Measurements from ENCODE around the gene CLCN7. TPM values are rescaled to one million over a fixed set of nuclear protein-coding genes. Genes with fewer than 3 reads are reported as not detected.

The CLCN7 gene
- total and polyA plus RNA-seq, 8 donors = 31.0 to 91.2 (median 36.2) TPM

- ATAC-seq (no peak), FAIRE-seq (no peak), DNase-seq (peak in 1 of 6 donors; percentile 60)
- Histone ChIP-seq H3K27ac (no peak overlapping the region), H3K27me3 (no peaks in the 10 kb centered on the region), H3K9me3 (no peaks in the 10 kb centered on the region), H3K4me3 (no peak overlapping the region), H3K36me3 (peaks cover 0 to 6% (median 0%) of the 10 kb centered on the region in 3 donors), H3K4me1 (no peaks in the 10 kb centered on the region)
- TF ChIP-seq, protein P1, sequence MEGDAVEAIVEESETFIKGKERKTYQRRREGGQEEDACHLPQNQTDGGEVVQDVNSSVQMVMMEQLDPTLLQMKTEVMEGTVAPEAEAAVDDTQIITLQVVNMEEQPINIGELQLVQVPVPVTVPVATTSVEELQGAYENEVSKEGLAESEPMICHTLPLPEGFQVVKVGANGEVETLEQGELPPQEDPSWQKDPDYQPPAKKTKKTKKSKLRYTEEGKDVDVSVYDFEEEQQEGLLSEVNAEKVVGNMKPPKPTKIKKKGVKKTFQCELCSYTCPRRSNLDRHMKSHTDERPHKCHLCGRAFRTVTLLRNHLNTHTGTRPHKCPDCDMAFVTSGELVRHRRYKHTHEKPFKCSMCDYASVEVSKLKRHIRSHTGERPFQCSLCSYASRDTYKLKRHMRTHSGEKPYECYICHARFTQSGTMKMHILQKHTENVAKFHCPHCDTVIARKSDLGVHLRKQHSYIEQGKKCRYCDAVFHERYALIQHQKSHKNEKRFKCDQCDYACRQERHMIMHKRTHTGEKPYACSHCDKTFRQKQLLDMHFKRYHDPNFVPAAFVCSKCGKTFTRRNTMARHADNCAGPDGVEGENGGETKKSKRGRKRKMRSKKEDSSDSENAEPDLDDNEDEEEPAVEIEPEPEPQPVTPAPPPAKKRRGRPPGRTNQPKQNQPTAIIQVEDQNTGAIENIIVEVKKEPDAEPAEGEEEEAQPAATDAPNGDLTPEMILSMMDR (IDR thresholded peaks at IDR 0.05) = no peak
- intact Hi-C loops (cut with DNase I) = no loop called here
- WGBS, 2 donors = 94 to 95% methylated on average over 26 of the region's 26 CpGs
These were observed 36.1 kb upstream of the CLCN7 start for GRCh38 chr16:1510941-1511351.

DNA sequence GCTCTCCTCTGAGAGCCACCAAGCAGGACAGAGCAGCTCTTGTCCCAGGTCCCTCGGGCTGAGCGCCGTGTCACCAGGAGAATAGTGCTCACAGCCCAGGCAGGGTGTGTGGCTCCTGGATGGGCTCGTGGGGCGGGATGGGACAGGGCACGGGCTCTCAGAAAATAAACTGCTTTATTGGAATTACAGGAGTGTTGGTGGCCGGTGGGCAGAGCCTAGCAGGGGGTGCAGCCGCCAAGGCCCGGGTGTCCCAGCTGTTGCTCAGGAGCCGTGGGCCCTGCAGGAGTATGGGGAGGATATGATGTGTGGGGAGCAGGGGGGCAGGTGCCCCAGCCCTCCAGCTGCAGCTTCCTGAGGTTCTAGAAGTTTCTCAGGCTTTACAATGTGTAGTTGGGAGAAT, 35.4 kb upstream of the CLCN7 start:
- WGBS, 2 donors = 88 to 92% methylated on average over 7 to 10 of the region's 10 CpGs
- Histone ChIP-seq H3K36me3 (peaks cover 0 to 6% (median 0%) of the 10 kb centered on the region in 3 donors), H3K4me1 (no peaks in the 10 kb centered on the region), H3K27me3 (no peaks in the 10 kb centered on the region), H3K4me3 (no peak overlapping the region), H3K27ac (no peak overlapping the region), H3K9me3 (no peaks in the 10 kb centered on the region)
- TF ChIP-seq, protein P1 (IDR thresholded peaks at IDR 0.05) = no peak
- DNase-seq (peak in 1 of 6 donors; percentile 46), ATAC-seq (no peak), FAIRE-seq (no peak)
- intact Hi-C loops (cut with DNase I) = no loop called here

DNA sequence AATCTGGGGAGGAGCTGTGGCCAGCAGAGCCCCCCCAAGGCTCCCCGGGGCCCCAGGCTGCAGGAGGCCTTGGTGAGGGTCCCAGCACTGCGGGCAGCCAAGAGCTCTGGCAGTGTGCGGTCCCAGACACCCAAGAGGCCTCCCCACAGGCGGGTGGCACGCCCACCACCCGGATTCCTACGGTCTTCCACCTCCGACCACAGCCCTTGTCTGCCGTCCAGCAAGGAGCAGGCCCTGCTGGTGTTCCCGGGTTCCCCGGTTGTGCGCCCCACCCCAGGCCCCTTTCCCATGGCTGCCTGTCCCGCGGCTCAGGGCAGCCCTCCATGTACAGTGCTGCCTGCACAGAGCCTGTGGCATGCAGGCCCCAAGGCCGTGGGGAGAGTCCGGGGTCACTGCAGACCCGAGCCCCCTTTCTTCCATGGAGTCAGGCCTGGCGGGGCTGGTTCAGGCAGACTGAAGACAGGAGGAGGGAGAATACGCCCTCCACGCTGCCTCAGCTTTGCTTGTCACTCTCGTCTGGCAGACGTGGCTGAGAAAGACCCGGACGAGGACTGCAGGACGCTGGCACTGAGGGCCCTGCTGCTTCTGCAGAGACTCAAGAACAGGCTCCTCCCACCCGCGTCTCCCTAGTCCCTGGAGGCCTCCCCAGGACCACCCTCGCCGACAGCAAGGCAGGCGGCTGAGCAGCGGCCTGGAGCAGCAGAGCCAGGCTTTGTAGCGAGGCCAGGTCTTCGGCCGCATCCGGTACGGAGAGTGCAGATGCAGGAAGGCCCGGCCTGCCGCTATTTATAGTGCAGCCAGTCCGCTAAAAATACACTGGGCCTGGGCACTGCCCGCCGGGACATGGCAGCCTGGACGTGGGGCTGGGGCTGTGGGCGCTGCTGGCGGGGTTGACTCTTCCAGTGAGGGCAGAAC, 34.7 kb upstream of the CLCN7 start:
- TF ChIP-seq, protein P1 (IDR thresholded peaks at IDR 0.05) = no peak

GRCh38 chr16:1508494-1509187, 33.8 kb upstream of the CLCN7 start:
- 83 to 87% methylated on average over 24 of the region's 24 CpGs for WGBS, 2 donors
- ATAC-seq = no peak
- peak in 2 of 6 donors; percentile 55 to 77 for DNase-seq
- peaks cover 0 to 6% (median 0%) of the 10 kb centered on the region in 3 donors for H3K36me3 ChIP-seq
- no peak for FAIRE-seq
- no peak overlapping the region for H3K4me3 ChIP-seq
- no peaks in the 10 kb centered on the region for H3K27me3 ChIP-seq
- TF ChIP-seq, protein P1 (IDR thresholded peaks at IDR 0.05) = no peak
- H3K27ac ChIP-seq = no peak overlapping the region
- intact Hi-C loops (cut with DNase I) = no loop called here
- H3K9me3 ChIP-seq = no peaks in the 10 kb centered on the region
- H3K4me1 ChIP-seq = no peaks in the 10 kb centered on the region

More for the DNA sequence above, 34.7 kb upstream of the CLCN7 start:
- no peak for ATAC-seq
- no peaks in the 10 kb centered on the region for H3K9me3 ChIP-seq
- no peaks in the 10 kb centered on the region for H3K4me1 ChIP-seq
- no peak overlapping the region for H3K27ac ChIP-seq
- no peak overlapping the region for H3K4me3 ChIP-seq
- no peak for FAIRE-seq
- peaks cover 0 to 6% (median 0%) of the 10 kb centered on the region in 3 donors for H3K36me3 ChIP-seq
- 85 to 87% methylated on average over 43 to 44 of the region's 44 CpGs for WGBS, 2 donors
- peak in 2 of 6 donors; percentile 40 to 71 for DNase-seq
- H3K27me3 ChIP-seq = no peaks in the 10 kb centered on the region
- intact Hi-C loops (cut with DNase I) = no loop called here
